ENCODE measurements around the gene ANKIB1. TPM values are rescaled to one million over a fixed set of nuclear protein-coding genes. Genes with fewer than 3 reads are reported as not detected.

Gene ANKIB1
- total and polyA plus RNA-seq, 4 donors: 3.9 to 14.8 (median 8.4) TPM

- H3K36me3 ChIP-seq (ENCODE audit: control insufficient read depth in 4 of 4, insufficient read depth in 3 of 4, low read depth in 1 of 4, low read length in 3 of 4): peaks cover 1 to 43% (median 39%) of the 10 kb centered on the region in 4 donors
- H3K9ac ChIP-seq (ENCODE audit: low read depth in 1 of 2, low read length in 2 of 2): no peak overlapping the region
- H3K27ac ChIP-seq (ENCODE audit: low read depth in 1 of 2, low read length in 2 of 2): no peak overlapping the region
- H3K9me3 ChIP-seq (ENCODE audit: control insufficient read depth in 4 of 4, low read length in 3 of 4): no peaks in the 10 kb centered on the region
- 97% methylated on average over 2 of the region's 2 CpGs for WGBS
- DNase-seq (ENCODE audit: low spot score): no peak
- no peaks in the 10 kb centered on the region for H3K27me3 ChIP-seq (ENCODE audit: control insufficient read depth in 4 of 4, insufficient read depth in 4 of 4, low read length in 3 of 4)
- H3K4me3 ChIP-seq (ENCODE audit: low read depth in 1 of 3, low read length in 3 of 3): no peak overlapping the region
- TF ChIP-seq NR2F2 (IDR thresholded peaks at IDR 0.05) (no peak), CTCF (IDR thresholded peaks at IDR 0.05; ENCODE audit: low read depth, low read length, missing input control) (no peak), HNF4G (IDR thresholded peaks at IDR 0.05) (no peak)
- H3K4me1 ChIP-seq (ENCODE audit: control insufficient read depth in 4 of 4, insufficient read depth in 4 of 4, low read length in 3 of 4): no peaks in the 10 kb centered on the region
These were observed 17.0 kb upstream of the ANKIB1 start for GRCh38 chr7:92228742-92229141.

- Histone ChIP-seq H3K4me3 (ENCODE audit: low read depth in 1 of 3, low read length in 3 of 3) (no peak overlapping the region), H3K36me3 (ENCODE audit: control insufficient read depth in 4 of 4, insufficient read depth in 3 of 4, low read depth in 1 of 4, low read length in 3 of 4) (peaks cover 0 to 45% (median 38%) of the 10 kb centered on the region in 4 donors), H3K4me1 (ENCODE audit: control insufficient read depth in 4 of 4, insufficient read depth in 4 of 4, low read length in 3 of 4) (no peaks in the 10 kb centered on the region), H3K9ac (ENCODE audit: low read depth in 1 of 2, low read length in 2 of 2) (no peak overlapping the region), H3K27me3 (ENCODE audit: control insufficient read depth in 4 of 4, insufficient read depth in 4 of 4, low read length in 3 of 4) (no peaks in the 10 kb centered on the region), H3K9me3 (ENCODE audit: control insufficient read depth in 4 of 4, low read length in 3 of 4) (no peaks in the 10 kb centered on the region), H3K27ac (ENCODE audit: low read depth in 1 of 2, low read length in 2 of 2) (no peak overlapping the region)
- no peak for DNase-seq (ENCODE audit: low spot score)
- WGBS: 85% methylated on average over 2 of the region's 2 CpGs
- TF ChIP-seq GABPA (IDR thresholded peaks at IDR 0.05 in 1 of 2, conservative IDR thresholded peaks at IDR 0.05 in 1 of 2) (no peak), ZBTB33 (IDR thresholded peaks at IDR 0.05) (no peak), FOXA2 (IDR thresholded peaks at IDR 0.05) (no peak), SP1 (IDR thresholded peaks at IDR 0.05) (no peak), MAX (IDR thresholded peaks at IDR 0.05) (no peak), NR2F2 (IDR thresholded peaks at IDR 0.05) (no peak)
These were observed 15.2 kb upstream of the ANKIB1 start for GRCh38 chr7:92230547-92230946.

- Histone ChIP-seq H3K9me3 (ENCODE audit: control insufficient read depth in 4 of 4, low read length in 3 of 4) (no peaks in the 10 kb centered on the region), H3K27me3 (ENCODE audit: control insufficient read depth in 4 of 4, insufficient read depth in 4 of 4, low read length in 3 of 4) (no peaks in the 10 kb centered on the region), H3K9ac (ENCODE audit: low read depth in 1 of 2, low read length in 2 of 2) (no peak overlapping the region), H3K4me3 (ENCODE audit: low read depth in 1 of 3, low read length in 3 of 3) (no peak overlapping the region), H3K27ac (ENCODE audit: low read depth in 1 of 2, low read length in 2 of 2) (no peak overlapping the region), H3K36me3 (ENCODE audit: control insufficient read depth in 4 of 4, insufficient read depth in 3 of 4, low read depth in 1 of 4, low read length in 3 of 4) (peaks cover 0 to 21% (median 20%) of the 10 kb centered on the region in 4 donors), H3K4me1 (ENCODE audit: control insufficient read depth in 4 of 4, insufficient read depth in 4 of 4, low read length in 3 of 4) (peaks cover 0 to 27% (median 27%) of the 10 kb centered on the region in 4 donors)
- no peak for TF ChIP-seq NR2F2 (IDR thresholded peaks at IDR 0.05)
- no peak for TF ChIP-seq SP1 (IDR thresholded peaks at IDR 0.05)
- TF ChIP-seq FOXA1 (IDR thresholded peaks at IDR 0.05): no peak
- no peak for TF ChIP-seq YY1 (IDR thresholded peaks at IDR 0.05)
- TF ChIP-seq MAX (IDR thresholded peaks at IDR 0.05): no peak
- no peak for TF ChIP-seq ATF3 (IDR thresholded peaks at IDR 0.05)
- TF ChIP-seq RAD21 (IDR thresholded peaks at IDR 0.05): no peak
- TF ChIP-seq TAF1 (conservative IDR thresholded peaks at IDR 0.05): no peak
- no peak for TF ChIP-seq EGR1 (IDR thresholded peaks at IDR 0.05; ENCODE audit: low read depth in 2 of 2)
- no peak for TF ChIP-seq CTCF (IDR thresholded peaks at IDR 0.05; ENCODE audit: low read depth, low read length, missing input control)
- TF ChIP-seq HNF4G (IDR thresholded peaks at IDR 0.05): no peak
- 95% methylated on average over 6 of the region's 6 CpGs for WGBS
- no peak for DNase-seq (ENCODE audit: low spot score)
These were observed 2.8 kb upstream of the ANKIB1 start for GRCh38 chr7:92242972-92243371.
